ENCODE results near the gene TPPP. TPM values are rescaled to one million over a fixed set of nuclear protein-coding genes. Genes with fewer than 3 reads are reported as not detected.

Gene TPPP
- total and polyA plus RNA-seq, 2 experiments from 2014 or later = not detected

DNA sequence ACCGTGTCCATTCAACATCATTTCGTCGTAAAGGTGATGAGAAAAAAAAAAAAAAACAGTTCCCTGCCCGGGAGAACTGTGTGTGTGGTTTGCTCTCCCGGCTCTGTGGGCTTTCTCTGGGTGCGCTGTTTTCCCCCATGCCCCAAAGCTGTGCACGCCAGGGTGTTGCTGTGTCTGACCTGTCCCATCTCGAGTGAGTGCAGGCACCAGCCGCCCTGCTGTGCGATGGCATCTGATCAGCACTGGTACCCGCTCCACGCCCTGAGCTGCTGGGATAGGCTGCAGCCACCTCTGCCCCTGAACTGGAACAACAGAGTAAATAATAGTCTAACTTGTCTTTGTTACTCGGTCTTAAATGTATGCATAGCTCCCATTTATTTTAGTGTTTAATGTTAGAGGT lies 47.7 kb downstream of the TPPP start:
- TF ChIP-seq EZH2phosphoT487 (IDR thresholded peaks at IDR 0.05; ENCODE audit: insufficient read depth, low read depth) = no peak
- TF ChIP-seq EZH2 (IDR thresholded peaks at IDR 0.05; ENCODE audit: insufficient read depth, poor library complexity, severe bottlenecking) = no peak

DNA sequence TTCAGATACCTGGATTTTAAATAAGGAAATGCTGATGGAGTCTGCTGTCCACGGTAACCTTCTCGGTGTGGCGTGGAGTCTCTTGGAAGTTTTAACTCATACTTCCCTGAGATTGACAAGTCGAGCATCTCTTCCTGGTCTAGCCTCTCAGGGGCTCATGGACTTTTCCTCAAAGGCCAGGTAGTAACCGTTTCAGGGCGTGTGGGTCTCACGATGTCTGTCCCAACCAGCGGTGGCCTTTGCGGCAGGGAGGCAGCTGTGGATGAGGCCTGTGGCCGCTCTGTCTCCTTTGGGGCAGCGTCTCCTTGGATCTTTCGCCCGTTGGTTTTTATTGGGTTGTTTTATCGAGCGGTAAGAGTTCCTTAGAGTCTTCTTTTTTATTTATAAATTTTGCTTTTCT lies 48.2 kb downstream of the TPPP start:
- H3F3A ChIP-seq (ENCODE audit: insufficient read depth) = no peaks in the 10 kb centered on the region; the same call in 1 of the 2 replicates
- no peak for TF ChIP-seq EZH2phosphoT487 (IDR thresholded peaks at IDR 0.05; ENCODE audit: insufficient read depth, low read depth)
- H3K79me2 ChIP-seq (ENCODE audit: insufficient read depth) = no peaks in the 10 kb centered on the region
- no peak for DNase-seq
- no peaks in the 10 kb centered on the region for H3K4me1 ChIP-seq (ENCODE audit: insufficient read depth)
- no peaks in the 10 kb centered on the region for H3K36me3 ChIP-seq (ENCODE audit: low read depth)
- no peak overlapping the region for H2AFZ ChIP-seq
- in situ Hi-C loops (cut with MboI) = no loop called here
- no peak overlapping the region for H3K9ac ChIP-seq
- H4K20me1 ChIP-seq (ENCODE audit: insufficient read depth) = no peaks in the 10 kb centered on the region
- no peaks in the 10 kb centered on the region for H3K9me2 ChIP-seq (ENCODE audit: insufficient read depth)
- WGBS, 2 experiments (ENCODE audit: low coverage in 1 of 2, low lambda C conversion rate in 2 of 2, missing lambda C conversion rate in 2 of 2) = 96% methylated on average over 15 of the region's 15 CpGs
- no peak overlapping the region for H3K4me2 ChIP-seq (ENCODE audit: unreplicated experiment)
- no peaks in the 10 kb centered on the region for H3K9me3 ChIP-seq (ENCODE audit: low read depth)
- no peaks in the 10 kb centered on the region for H3K27me3 ChIP-seq (replicated peaks; ENCODE audit: insufficient read depth)
- H3K4me3 ChIP-seq = no peak overlapping the region
- no peak overlapping the region for H3K27ac ChIP-seq

More for the DNA sequence above, 47.7 kb downstream of the TPPP start:
- H3K27ac ChIP-seq = no peak overlapping the region
- H3K36me3 ChIP-seq (ENCODE audit: low read depth) = no peaks in the 10 kb centered on the region
- H3K9me2 ChIP-seq (ENCODE audit: insufficient read depth) = no peaks in the 10 kb centered on the region
- no peaks in the 10 kb centered on the region for H3K27me3 ChIP-seq (replicated peaks; ENCODE audit: insufficient read depth)
- in situ Hi-C loops (cut with MboI) = no loop called here
- 97 to 100% methylated on average over 13 of the region's 13 CpGs for WGBS, 2 experiments (ENCODE audit: low coverage in 1 of 2, low lambda C conversion rate in 2 of 2, missing lambda C conversion rate in 2 of 2)
- H3K79me2 ChIP-seq (ENCODE audit: insufficient read depth) = no peaks in the 10 kb centered on the region
- H3K4me1 ChIP-seq (ENCODE audit: insufficient read depth) = no peaks in the 10 kb centered on the region
- no peaks in the 10 kb centered on the region; the same call in 1 of the 2 replicates for H3F3A ChIP-seq (ENCODE audit: insufficient read depth)
- no peak for DNase-seq
- no peak overlapping the region for H3K9ac ChIP-seq
- no peak overlapping the region for H3K4me3 ChIP-seq
- H3K4me2 ChIP-seq (ENCODE audit: unreplicated experiment) = no peak overlapping the region
- no peaks in the 10 kb centered on the region for H4K20me1 ChIP-seq (ENCODE audit: insufficient read depth)
- no peaks in the 10 kb centered on the region for H3K9me3 ChIP-seq (ENCODE audit: low read depth)
- H2AFZ ChIP-seq = no peak overlapping the region

DNA sequence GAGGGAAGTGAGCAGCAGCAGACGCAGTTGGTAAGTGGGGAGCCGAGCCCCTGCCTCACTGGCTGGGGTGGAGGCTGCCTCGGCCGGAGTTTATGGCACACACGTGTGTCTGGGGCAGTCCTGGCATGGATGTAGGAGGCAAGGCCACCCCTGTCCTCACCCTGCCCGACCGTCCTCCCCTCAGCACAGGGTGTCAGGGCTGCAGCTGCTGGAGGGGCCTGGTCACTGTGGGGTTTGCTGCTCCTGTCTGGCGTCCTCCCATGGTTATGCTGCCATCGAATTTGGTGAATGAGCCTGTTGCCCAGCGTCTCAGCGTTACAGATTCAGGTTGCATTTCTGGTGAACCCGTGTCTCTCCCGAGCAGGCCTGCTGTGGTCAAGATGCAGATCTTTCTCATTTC lies 48.6 kb downstream of the TPPP start:
- no peak for DNase-seq
- Histone ChIP-seq H3F3A (ENCODE audit: insufficient read depth) (no peaks in the 10 kb centered on the region), H3K4me1 (ENCODE audit: insufficient read depth) (no peaks in the 10 kb centered on the region), H3K4me3 (no peak overlapping the region), H3K27me3 (replicated peaks; ENCODE audit: insufficient read depth) (no peaks in the 10 kb centered on the region), H3K9me2 (ENCODE audit: insufficient read depth) (no peaks in the 10 kb centered on the region), H3K9ac (no peak overlapping the region), H3K4me2 (ENCODE audit: unreplicated experiment) (no peak overlapping the region), H3K27ac (no peak overlapping the region), H3K36me3 (ENCODE audit: low read depth) (no peaks in the 10 kb centered on the region), H2AFZ (no peak overlapping the region), H3K79me2 (ENCODE audit: insufficient read depth) (no peaks in the 10 kb centered on the region), H4K20me1 (ENCODE audit: insufficient read depth) (no peaks in the 10 kb centered on the region), H3K9me3 (ENCODE audit: low read depth) (no peaks in the 10 kb centered on the region)
- in situ Hi-C loops (cut with MboI) = no loop called here
- 96 to 97% methylated on average over 12 to 13 of the region's 13 CpGs for WGBS, 2 experiments (ENCODE audit: low coverage in 1 of 2, low lambda C conversion rate in 2 of 2, missing lambda C conversion rate in 2 of 2)
- TF ChIP-seq EZH2 (IDR thresholded peaks at IDR 0.05; ENCODE audit: insufficient read depth, poor library complexity, severe bottlenecking) (no peak), EZH2phosphoT487 (IDR thresholded peaks at IDR 0.05; ENCODE audit: insufficient read depth, low read depth) (no peak)

DNA sequence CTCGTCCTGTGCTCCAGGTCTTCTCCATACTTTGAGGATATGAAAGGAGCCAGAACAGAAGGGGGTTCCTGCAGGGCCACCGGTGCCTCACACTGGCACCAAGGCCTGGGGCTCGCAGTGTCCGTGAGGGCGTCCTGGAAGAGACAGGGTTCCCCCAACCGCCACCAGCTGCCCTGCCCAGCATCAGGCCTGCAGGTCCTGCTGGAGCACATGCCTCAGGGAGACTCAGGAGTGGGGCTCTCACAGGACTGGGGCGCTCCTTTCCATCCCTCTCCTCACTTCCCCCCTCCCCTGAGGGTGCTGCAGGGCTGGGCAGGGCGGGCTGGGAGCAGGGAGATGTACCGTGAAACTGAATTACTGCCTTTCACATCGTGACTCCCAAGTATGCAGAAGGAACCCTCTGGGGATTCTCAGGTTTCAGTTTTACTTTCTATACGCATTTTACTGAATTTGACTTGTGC lies 49.3 kb downstream of the TPPP start:
- H3K9me2 ChIP-seq (ENCODE audit: insufficient read depth) = no peaks in the 10 kb centered on the region
- no peak overlapping the region for H3K9ac ChIP-seq
- no peak for TF ChIP-seq EZH2phosphoT487 (IDR thresholded peaks at IDR 0.05; ENCODE audit: insufficient read depth, low read depth)
- TF ChIP-seq EZH2 (IDR thresholded peaks at IDR 0.05; ENCODE audit: insufficient read depth, poor library complexity, severe bottlenecking) = no peak
- in situ Hi-C loops (cut with MboI) = no loop called here
- DNase-seq = no peak
- no peak overlapping the region for H3K4me2 ChIP-seq (ENCODE audit: unreplicated experiment)
- H2AFZ ChIP-seq = no peak overlapping the region
- no peak overlapping the region for H3K27ac ChIP-seq
- no peaks in the 10 kb centered on the region for H3K9me3 ChIP-seq (ENCODE audit: low read depth)
- no peaks in the 10 kb centered on the region for H3F3A ChIP-seq (ENCODE audit: insufficient read depth)
- 90 to 91% methylated on average over 11 of the region's 11 CpGs for WGBS, 2 experiments (ENCODE audit: low coverage in 1 of 2, low lambda C conversion rate in 2 of 2, missing lambda C conversion rate in 2 of 2)
- no peaks in the 10 kb centered on the region for H3K36me3 ChIP-seq (ENCODE audit: low read depth)
- no peaks in the 10 kb centered on the region for H3K27me3 ChIP-seq (replicated peaks; ENCODE audit: insufficient read depth)
- no peaks in the 10 kb centered on the region for H3K4me1 ChIP-seq (ENCODE audit: insufficient read depth)
- no peaks in the 10 kb centered on the region for H3K79me2 ChIP-seq (ENCODE audit: insufficient read depth)
- H3K4me3 ChIP-seq = no peak overlapping the region
- H4K20me1 ChIP-seq (ENCODE audit: insufficient read depth) = no peaks in the 10 kb centered on the region

DNA sequence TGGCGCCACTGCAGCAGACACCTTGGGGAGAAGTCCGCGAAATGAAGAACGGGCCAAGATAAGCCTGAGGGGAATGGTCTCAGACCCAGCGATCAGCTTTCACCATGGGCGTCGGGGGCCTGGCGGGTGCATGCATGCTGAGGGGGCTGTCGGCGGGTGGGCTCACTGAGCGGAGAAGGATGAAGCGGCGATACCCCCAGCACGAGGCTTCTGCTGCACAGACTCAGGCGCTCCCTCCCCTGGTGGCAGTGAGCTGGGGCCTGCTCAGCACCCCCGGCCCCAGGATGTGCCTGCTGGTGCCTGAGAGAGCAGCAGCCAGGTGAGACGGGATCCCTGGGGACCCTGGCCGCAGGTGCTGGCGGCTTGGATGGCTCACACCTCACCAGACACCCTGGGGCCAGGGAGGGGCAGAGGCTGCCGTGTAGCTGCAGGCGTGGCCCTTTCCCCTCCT lies 49.8 kb downstream of the TPPP start:
- Histone ChIP-seq H3K36me3 (ENCODE audit: low read depth) (no peaks in the 10 kb centered on the region), H3K79me2 (ENCODE audit: insufficient read depth) (no peaks in the 10 kb centered on the region), H3K4me2 (ENCODE audit: unreplicated experiment) (no peak overlapping the region), H3K4me1 (ENCODE audit: insufficient read depth) (no peaks in the 10 kb centered on the region), H3F3A (ENCODE audit: insufficient read depth) (no peaks in the 10 kb centered on the region), H4K20me1 (ENCODE audit: insufficient read depth) (no peaks in the 10 kb centered on the region), H2AFZ (no peak overlapping the region), H3K9ac (no peak overlapping the region), H3K27me3 (replicated peaks; ENCODE audit: insufficient read depth) (no peaks in the 10 kb centered on the region), H3K9me3 (ENCODE audit: low read depth) (no peaks in the 10 kb centered on the region), H3K4me3 (no peak overlapping the region), H3K9me2 (ENCODE audit: insufficient read depth) (no peaks in the 10 kb centered on the region), H3K27ac (no peak overlapping the region)
- TF ChIP-seq EZH2phosphoT487 (IDR thresholded peaks at IDR 0.05; ENCODE audit: insufficient read depth, low read depth) (no peak), EZH2 (IDR thresholded peaks at IDR 0.05; ENCODE audit: insufficient read depth, poor library complexity, severe bottlenecking) (no peak)
- no peak for DNase-seq
- in situ Hi-C loops (cut with MboI) = no loop called here
- WGBS, 2 experiments (ENCODE audit: low coverage in 1 of 2, low lambda C conversion rate in 2 of 2, missing lambda C conversion rate in 2 of 2) = 93 to 96% methylated on average over 21 of the region's 21 CpGs

All from GM23248 (cell line).